Neural progenitor cell (in vitro differentiated cells): ENCODE measurements around the gene SLC19A1.

Source experiments
- CTCF ChIP-seq: fragments of 200-600 bp; sonication (generic); IDR thresholded peaks from 2 replicates; pipeline ENCODE4 v1.5.1; 2017; ENCODE audit warnings: antibody characterized with exemption, mild to moderate bottlenecking
- EZH2 ChIP-seq: fragments of 200-600 bp; sonication (generic); IDR thresholded peaks from 2 replicates; pipeline ENCODE4 v1.6.1; 2017; ENCODE audit warnings: antibody characterized with exemption, mild to moderate bottlenecking, moderate library complexity
- EZH2phosphoT487 ChIP-seq: fragments of 200-600 bp; sonication (generic); IDR thresholded peaks from 2 replicates; pipeline ENCODE4 v1.6.1; 2017; ENCODE audit warnings: antibody characterized with exemption

GRCh38 chr21:45522381-45522780, 19.9 kb downstream of the SLC19A1 start:
- TF ChIP-seq CTCF (no peak), EZH2phosphoT487 (no peak), EZH2 (no peak)
